GM19395 (cell line): ENCODE results near the gene MRPL24.

Source experiments
- ATAC-seq: cut with Tn5 transposase; IDR thresholded peaks from one replicate; pipeline ENCODE4 v1.9.1; 2021; ENCODE audit warnings: mild to moderate bottlenecking, moderate library complexity; ENCODE audit not compliant: unreplicated experiment

MRPL24 gene

DNA sequence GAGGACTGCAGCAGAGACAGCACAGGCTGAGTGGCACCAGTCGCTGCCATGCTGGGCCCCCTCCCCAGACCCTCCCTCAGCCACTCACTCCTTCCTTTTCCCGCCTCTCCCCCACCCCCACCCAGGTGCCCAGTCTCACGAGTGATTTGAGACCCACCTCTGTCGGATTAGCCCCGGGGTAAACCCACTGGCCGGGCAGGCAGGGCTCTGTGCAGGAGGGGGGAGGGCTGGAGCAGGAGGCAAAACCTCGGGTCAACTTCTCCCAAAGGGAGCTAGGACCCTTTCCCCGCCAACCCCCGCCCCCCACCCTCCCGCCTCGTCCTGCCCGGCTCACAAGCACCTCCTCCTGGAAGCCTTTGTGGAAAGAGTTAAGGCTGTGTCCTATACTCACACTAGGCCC lies 3.5 kb upstream of the MRPL24 start:
- ATAC-seq = no peak

DNA sequence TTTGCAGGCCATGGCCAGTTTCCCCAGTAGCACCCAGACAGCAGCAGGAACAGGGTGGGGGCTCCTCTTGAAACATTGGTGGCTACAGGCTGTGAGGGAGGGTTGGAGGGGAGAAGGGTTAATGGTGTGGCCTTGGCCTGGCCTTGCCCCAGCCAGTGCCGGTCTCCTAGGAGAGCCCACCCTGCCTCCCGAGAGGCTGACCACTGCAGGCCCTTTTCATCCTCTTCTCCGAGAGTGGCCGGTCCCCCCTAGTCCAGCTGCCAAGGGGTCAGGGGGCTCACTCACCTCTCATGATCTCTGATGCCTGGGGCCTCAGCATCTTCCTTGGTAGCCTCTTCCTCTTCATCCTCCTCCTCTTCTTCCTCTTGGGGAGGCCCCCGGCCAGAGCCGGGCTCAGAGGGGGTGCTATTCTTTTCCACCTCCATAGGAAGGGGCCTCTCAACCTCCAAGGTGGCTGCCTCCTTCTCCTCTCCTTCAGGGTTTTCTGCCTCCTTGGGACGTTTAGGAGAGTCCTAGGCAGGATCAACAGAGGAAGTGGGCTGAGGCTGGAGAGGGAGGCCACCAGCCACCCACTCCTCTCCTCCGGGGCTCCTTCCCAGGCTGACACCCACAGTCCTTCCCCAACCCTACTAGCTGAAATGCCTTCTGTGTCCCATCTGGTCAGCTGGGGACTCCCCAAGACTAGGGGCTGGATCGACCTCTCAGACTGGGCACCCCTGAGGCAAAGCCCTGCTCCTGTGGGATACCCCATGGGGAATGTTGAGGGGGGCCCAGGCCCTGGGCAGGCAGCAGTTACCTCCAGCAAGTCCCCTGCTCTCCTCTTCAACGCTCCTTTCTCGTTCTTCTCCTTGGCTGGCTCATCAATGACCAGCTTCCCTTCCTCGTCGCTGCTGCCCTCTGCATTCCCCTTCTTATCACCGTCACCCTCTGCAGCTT lies 2.7 kb upstream of the MRPL24 start:
- no peak for ATAC-seq

DNA sequence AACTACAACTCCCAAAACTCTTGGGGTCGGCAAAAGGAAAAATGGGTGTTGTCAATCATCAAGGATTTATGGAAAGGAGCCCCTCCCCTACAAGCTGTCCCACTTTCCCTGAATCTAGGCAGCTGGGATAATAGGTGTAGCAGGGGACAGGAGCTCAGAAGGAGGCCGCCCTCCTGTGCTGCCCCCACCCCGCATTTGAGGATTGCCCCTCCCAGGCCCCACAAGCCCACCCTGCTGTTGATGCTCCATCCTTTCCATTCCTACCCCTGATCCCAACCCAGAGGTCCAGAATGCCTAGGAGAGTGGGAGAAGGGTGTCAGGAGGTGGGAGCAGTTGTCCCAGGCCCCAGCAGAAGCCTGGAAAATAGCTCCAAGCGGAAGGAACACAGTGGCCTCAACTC lies 1.9 kb upstream of the MRPL24 start:
- ATAC-seq = no peak

DNA sequence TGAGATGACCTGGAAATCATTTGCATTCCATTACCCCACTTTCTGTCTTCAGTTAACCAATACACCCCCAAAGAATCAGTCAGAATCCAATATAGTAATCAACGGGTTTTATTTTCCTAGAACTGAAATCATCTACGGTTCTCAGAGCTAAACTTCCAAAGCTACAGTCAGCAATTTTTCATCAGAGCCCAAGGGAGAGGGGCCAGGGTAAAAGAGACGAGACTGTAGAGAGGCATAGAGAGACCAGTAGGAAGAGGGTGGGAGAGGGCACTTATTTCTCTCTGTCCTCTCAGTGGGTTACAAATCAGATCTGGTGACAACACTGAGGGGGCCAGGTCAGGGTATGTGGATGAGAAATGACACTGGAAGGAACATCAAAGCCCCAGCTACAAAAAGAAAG lies 1.1 kb upstream of the MRPL24 start:
- no peak for ATAC-seq

DNA sequence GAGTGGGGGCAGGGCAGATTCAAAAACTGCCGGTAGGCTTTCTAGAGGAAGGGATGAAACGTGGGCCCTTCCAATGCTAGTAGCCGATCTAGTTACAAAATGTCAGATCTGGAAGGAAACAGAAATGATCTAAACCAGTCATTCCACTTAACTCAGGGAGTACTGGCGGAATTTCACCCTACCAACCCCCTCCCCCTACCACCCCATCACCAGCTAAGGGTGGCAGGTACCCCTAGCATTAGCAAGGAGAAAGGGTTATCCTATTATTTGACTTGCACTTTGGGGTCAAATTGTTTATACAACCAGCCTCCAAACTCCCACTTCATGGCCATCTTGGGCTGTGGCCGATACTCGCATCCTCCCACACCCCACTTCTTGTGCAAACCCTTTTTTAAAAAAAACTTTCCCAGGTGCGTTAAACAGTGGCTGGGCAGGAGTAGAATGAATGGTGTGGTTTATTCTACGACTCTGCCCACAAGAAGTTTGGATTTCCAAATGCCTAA lies 644 bp upstream of the MRPL24 start:
- ATAC-seq = no peak

GRCh38 chr1:156740237-156740740 lies 599 bp downstream of the MRPL24 start:
- peak; percentile 9 for ATAC-seq

DNA sequence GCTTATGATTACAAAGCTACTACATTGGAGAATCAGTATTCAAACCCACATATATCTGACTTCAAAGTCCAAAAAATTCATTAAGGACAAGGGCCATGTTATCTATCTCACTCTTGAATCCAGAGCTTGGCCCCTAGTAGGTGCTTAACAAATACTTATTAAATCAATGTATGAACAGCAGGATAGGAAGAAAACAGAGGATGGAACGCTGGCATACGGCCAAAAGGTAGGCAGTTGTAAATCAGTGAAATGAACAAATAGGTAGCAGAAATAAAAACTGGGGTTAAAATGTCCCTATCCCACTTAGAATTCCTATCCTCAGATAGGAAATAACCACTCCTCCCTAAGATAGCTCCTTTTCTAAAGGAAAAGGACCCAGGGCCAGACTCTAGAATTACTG lies 2.0 kb downstream of the MRPL24 start:
- no peak for ATAC-seq

GRCh38 chr1:156738407-156738806 lies 2.5 kb downstream of the MRPL24 start:
- no peak for ATAC-seq

GRCh38 chr1:156733989-156734584 lies 6.8 kb downstream of the MRPL24 start:
- ATAC-seq = no peak

DNA sequence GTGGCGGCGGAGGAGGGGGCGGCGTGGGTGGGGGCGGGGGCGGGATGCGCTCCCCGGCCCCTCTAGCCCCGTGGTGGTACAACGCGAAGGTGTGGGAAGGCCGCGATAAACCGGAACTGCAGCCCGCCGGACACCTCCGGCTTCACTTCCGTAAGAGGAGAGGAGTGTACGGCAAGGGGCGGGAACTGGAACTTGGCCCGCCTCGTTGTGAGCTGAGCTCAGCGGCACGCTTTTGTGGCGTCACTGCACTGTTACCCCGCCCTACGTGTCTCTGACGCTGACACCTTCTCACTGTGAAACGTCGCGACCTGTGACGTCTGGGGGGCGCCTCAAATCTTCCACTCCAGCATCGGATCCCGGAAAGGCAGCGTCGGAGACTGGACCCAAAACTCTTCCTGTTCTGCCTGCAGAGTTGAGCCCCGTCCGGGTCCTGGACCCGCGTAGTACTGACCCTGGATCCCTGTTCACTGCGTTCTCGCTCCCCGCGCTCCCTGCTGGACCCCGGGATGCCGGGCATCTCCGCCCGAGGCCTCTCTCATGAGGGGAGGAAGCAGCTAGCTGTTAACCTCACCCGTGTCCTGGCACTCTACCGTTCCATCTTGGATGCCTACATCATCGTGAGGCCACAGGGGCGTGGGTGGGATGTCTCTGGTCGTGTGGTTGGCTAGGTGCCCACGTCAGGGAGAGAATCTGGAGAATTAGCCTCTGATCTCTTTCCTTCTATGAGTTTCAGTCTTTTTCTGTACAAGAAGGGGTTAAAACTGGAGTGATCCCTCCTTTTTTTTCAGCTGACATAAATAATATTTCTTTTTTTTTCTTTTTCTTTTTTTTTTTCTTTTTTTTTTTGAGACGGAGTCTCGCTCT lies 12.1 kb downstream of the MRPL24 start, which contains the start of gene ISG20L2:
Gene ISG20L2, minus strand, starts transcription at position 168 of the 864 bp plus-strand sequence. CDS start 1,114 bp downstream, outside the sequence.
- peak; percentile 89 for ATAC-seq

- peak; percentile 67 for ATAC-seq
Measured at GRCh38 chr1:156727926-156728598, 12.8 kb downstream of the MRPL24 start, which contains the start of gene METTL25B. Gene METTL25B, plus strand, starts transcription at chr1:156728469. Its CDS starts 636 bp downstream, at chr1:156729105.

DNA sequence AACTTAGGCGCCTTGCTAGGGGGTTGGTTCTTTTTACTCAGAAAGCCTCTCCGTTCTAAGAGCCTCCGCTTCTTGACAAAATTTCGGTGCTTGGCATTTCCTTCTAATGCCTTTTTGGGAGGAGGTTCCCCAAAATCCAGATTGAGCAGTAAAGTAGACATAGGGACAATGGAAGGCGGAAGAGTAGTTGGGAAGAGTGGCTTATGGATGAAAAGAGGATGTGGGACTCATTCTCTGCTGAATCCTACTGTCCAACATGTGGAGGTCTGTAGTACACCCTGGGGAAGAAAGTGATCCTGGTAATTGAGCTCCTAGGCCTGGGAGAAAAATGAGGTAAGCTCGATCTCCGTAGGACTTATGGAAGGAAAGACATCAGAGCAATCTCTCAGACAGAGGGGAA lies 13.4 kb downstream of the MRPL24 start:
- ATAC-seq = no peak

DNA sequence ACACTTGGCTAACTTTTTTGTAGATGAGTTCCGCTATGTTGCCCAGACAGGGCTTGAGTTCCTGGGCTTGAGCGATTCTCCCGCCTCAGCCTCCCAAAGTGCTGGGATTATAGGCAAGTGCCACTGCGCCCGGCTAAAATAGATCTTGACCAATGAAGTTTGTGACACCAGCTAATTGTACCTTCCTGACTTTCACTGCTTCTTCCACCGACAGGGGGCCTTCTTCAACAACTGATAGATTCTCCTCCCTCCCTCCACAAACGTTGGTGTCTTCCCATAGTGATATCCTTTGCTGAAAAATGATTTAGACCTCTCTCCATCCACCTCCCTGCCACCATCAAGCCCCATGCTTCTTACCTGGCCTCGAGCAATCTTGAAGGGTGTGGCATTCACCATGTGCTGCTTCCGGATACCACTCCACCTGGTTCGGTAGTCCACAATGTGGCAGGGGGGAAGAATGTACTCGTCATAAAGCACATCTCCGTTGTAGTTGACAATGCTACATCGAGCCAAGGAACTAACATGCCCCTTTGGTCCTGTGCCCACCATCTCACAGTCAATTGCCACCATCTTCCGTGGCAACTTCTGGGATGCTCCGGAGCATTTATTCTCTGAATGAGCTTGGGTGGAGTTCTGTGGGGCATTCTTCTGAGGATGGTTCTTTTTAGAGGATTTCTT lies 14.2 kb downstream of the MRPL24 start:
- no peak for ATAC-seq

DNA sequence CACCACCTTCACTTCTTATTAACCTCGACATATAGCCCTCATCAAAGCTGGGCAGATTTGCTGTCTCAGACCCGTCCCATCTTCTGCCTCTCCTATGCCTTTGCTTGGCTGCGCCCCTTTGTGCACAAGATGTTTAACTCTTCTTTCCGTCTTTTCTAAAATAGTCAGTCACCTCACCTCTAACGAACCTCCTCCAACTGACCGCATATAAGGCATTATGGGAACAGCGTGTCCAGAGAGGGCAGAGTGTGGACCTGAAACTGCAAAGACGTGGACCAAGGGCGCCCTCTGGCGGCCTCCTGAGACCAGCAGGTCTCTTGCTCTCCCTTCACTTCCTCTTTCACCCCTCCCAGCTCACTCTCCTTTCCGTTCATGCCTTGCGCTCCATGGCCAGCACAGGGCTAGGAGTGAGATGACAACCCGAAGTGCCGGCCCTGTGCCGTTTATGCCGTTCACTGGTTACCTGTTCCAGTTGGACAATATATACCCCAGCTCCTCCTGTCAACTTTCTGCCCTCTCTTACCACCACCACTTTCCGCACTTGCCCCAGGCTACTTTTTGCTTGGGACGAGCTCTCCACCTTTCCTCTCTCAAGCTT lies 15.1 kb downstream of the MRPL24 start:
- peak; percentile 38 for ATAC-seq

GRCh38 chr1:156721535-156721934 lies 19.4 kb downstream of the MRPL24 start:
- no peak for ATAC-seq

GRCh38 chr1:156721131-156721530 lies 19.8 kb downstream of the MRPL24 start:
- no peak for ATAC-seq

GRCh38 chr1:156717351-156717750 lies 23.5 kb downstream of the MRPL24 start:
- no peak for ATAC-seq

GRCh38 chr1:156714830-156715229 lies 26.1 kb downstream of the MRPL24 start:
- no peak for ATAC-seq

DNA sequence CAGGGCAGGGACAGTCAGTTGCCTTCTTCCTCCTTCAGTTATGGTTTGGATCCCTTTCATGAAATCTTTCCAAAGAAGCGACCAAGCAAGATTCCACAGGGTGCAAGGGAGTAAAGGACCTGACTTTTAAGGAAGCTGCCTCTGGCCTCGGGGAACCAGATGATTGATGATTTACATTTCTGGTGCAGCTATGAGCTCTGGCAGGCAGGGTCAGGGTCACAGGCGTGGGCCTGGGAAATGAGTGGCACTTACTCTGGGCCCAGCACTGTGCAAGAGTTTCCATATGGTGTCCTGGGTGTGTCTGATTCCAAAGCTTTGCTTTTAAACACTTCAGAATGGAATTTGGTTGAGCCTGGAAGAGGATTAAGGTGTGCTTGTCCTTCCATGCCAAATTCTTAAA lies 28.3 kb downstream of the MRPL24 start:
- ATAC-seq = no peak
